Liver (tissue), 2 donors: ENCODE data around the gene BCL2L11.

Source experiments
- CTCF ChIP-seq: fragments of 150-350 bp; IDR thresholded peaks from 2 replicates; pipeline ENCODE4 v1.5.1; 2017; ENCODE audit warnings: improper control_type of control experiment, low read depth, low read length; ENCODE audit not compliant: missing input control
- REST ChIP-seq: IDR thresholded peaks from 2 replicates; pipeline ENCODE4 v1.6.1; 2016; ENCODE audit warnings: antibody characterized with exemption, mild to moderate bottlenecking
- YY1 ChIP-seq: IDR thresholded peaks from 2 replicates; pipeline ENCODE4 v1.6.1; 2016; ENCODE audit warnings: antibody characterized with exemption, mild to moderate bottlenecking
- donor health status: healthy.

DNA sequence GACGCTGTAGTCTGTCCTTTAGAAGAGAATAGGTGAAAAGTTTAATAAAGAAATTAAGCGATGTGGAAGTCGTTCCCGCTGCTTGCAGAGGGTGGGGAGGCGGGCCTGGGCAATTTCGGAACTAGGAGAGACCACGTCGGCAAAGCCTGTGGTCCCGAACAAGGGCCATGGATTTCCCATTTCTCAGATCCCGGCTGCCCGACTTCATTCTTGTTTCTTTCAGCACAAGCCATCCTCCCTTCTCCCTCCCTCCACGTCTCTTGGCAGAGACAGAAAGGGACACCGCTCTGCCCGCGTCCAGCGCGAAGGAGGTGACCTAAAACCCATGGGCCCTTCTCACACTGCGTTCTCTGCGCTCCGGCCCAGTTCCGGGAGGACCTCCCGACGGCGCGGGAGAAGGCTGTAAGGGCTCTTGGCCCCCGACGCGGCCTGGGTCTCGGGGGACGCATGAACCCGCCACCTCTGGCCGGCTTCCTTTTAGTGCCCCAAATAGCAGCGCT lies 2.2 kb upstream of the BCL2L11 start:
- TF ChIP-seq YY1 (no peak), CTCF (no peak), REST (no peak)
